ENCODE data around the gene COL6A1. TPM values are rescaled to one million over a fixed set of nuclear protein-coding genes. Genes with fewer than 3 reads are reported as not detected.
"Not testable (repeated sequence)": the region's sequence is repeated elsewhere in the genome, so short reads cannot be mapped to it uniquely, and the experiment has no call there.

Gene COL6A1
- total RNA-seq, 1 donor from 2014 or later = 0.20 TPM

- intact Hi-C loops (cut with micrococcal nuclease) = no loop called here
These were observed 35.7 kb upstream of the COL6A1 start for GRCh38 chr21:45945868-45946210.

DNA sequence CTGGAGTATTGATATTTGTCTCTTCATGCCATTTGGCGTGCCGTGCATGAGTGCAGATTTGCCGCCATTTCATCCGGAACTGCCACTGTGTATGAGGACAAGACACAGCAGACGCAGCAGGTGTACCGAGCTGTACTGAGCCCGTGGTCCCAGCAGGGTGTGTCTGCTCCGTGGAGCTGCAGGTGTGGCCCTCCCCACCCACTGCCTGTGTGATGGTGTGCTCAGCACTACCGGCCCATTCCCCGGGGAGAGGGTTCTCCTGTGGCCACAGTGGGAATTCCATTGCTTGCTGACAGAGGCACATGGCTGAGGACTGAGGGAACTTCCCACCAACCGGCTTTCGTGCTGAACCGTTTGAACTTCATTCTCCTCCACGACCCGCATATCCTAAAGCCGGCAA lies 34.3 kb upstream of the COL6A1 start:
- intact Hi-C loops (cut with micrococcal nuclease) = no loop called here

- intact Hi-C loops (cut with micrococcal nuclease) = no loop called here
These were observed 33.8 kb upstream of the COL6A1 start for GRCh38 chr21:45947716-45948255.

- intact Hi-C loops (cut with micrococcal nuclease) = no loop called here
These were observed 32.9 kb upstream of the COL6A1 start for GRCh38 chr21:45948576-45949141.

- intact Hi-C loops (cut with micrococcal nuclease) = no loop called here
These were observed 31.4 kb upstream of the COL6A1 start for GRCh38 chr21:45949928-45950739.

- intact Hi-C loops (cut with micrococcal nuclease) = no loop called here
These were observed 30.6 kb upstream of the COL6A1 start for GRCh38 chr21:45950740-45951515.

GRCh38 chr21:45951676-45952075 lies 29.9 kb upstream of the COL6A1 start:
- intact Hi-C loops (cut with micrococcal nuclease) = no loop called here

- intact Hi-C loops (cut with micrococcal nuclease) = not testable (repeated sequence)
These were observed 29.0 kb upstream of the COL6A1 start for GRCh38 chr21:45952527-45952926.

DNA sequence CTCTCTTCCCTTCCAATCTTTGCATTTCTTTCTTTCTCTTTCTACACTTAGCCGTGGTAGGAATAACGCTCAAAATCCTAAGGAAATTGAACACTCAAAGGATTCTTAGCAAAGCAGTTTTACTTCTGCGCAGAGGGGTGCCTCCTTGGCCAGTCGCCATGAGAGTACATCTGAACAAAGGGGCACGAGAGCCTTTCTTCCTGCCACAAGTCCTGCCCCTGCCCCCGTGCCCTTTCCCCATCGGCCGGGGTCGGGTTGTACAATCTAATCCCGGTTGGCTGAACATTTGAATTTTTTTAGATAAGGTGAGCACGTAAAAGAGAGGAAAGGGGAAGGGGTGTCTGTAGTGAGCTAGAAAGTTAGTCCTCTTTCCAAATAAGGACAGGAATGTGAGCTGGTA lies 28.6 kb upstream of the COL6A1 start:
- intact Hi-C loops (cut with micrococcal nuclease) = no loop called here

- intact Hi-C loops (cut with micrococcal nuclease) = no loop called here
These were observed 27.3 kb upstream of the COL6A1 start for GRCh38 chr21:45954261-45954660.

DNA sequence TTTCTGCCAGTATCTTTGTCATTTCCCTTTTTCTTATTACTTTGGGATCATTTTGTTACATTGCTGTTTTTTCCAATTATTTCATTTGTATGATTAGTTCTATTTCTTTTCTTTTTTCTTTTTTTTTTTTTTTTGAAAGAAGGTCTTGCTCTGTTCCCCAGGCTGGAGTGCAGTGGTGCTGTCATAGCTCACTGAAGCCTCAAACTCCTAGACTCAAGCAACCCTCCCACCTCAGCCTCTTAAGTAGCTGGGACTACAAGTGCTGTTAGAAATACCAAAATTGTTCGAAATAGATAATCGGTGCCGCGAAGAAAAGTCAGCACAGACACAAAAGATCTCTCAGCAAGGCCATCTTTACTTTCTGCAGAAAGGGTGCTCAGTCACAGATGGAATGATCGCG lies 26.6 kb upstream of the COL6A1 start:
- intact Hi-C loops (cut with micrococcal nuclease) = no loop called here

DNA sequence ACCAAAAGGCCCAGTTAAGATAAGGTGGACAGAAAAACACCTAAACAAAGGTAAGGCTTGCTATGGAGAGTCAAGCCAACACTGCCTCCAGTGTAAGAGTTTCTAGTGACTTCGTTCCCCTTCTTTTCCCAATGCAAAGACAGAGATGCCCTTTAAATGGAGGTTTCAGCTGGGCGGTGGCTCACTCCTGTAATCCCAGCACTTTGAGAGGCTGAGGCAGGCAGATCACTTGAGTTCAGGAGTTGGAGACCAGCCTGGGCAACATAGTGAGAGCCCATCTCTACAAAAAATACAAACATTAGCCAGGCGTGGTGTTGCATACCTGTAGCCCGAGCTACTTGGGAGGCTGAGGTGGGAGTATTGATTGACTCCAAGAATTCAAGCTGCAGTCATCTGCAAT lies 24.0 kb upstream of the COL6A1 start:
- intact Hi-C loops (cut with micrococcal nuclease) = no loop called here

- intact Hi-C loops (cut with micrococcal nuclease) = no loop called here
These were observed 23.5 kb upstream of the COL6A1 start for GRCh38 chr21:45957981-45958600.

GRCh38 chr21:45959182-45959581 lies 22.4 kb upstream of the COL6A1 start:
- intact Hi-C loops (cut with micrococcal nuclease) = no loop called here

DNA sequence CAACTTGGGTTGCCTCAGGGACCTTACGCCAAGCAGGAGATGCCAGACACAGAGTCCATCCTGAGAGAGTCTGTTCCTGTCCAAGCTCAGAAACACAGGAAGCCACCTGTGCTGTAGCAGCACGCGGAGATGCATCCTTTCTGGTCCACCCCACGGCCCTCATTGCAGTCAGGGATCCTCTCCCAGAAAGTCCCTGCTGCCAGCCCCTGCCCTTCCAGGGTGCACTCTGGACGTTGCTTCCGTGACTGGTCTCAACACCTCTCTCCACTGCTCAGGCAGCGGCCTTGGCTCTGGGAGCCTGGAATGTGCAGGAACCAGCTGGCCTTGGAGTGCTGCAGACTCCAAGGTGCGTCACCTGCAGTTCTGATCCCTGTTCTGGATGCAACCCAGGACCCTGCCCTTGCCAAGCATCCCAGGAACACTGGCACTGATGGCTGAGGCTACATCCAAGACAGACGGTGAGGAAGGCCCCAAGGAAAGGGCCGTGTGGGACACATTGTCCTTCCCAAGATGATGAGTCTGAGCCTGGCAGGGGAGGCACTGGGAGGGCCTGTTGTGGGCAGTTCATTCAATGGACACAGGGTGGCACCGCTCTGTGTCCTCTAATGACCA lies 21.7 kb upstream of the COL6A1 start:
- intact Hi-C loops (cut with micrococcal nuclease) = no loop called here

DNA sequence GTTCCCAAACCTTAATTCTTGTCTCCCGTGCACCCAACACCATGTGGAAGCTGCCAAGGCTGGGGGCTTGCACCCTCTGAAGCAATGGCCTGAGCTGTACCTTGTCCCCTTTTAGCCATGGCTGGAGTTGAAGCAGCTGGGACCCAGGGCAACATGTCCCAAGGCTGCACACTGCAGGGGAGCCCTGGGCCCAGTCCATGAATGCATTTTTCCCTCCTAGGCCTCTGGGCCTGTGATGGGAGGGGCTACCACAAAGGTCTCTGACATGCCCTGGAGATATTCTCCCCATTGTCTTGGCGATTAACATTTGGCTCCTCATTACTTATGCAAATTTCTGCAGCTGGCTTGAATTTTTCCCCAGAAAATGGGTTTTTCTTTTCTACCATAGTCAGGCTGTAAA lies 20.2 kb upstream of the COL6A1 start:
- intact Hi-C loops (cut with micrococcal nuclease) = not testable (repeated sequence)

DNA sequence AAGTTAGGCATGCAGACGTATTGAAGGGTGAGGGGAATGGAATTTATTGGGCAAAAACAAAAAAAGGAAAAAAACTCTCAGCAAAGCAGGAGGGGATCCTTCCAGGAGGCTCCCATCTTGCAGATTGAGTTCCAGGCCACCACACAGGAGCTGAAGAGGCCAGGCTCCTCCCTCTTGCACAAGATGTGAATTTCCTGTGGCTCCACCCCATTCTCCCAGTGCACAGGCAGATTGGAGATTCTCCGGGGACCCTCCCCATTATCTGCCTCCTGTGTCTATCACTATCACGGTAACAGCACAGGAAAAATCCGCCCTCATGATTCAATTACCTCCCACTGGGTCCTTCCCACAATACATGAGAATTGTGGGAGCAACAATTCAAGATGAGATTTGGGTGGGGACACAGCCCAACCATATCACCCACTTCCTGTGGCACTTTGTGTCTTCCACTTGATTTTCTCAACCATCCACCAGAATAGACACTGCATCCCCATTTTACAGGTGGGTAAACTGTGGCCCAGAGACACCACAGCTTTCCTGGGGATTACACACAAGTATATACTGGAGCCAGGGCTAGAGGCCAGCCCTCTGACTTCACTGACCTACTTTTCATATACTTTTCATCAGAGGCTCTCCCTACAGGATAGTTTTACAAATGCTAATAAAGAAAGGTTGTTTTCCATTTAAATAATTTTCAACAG lies 18.9 kb upstream of the COL6A1 start:
- intact Hi-C loops (cut with micrococcal nuclease) = no loop called here

GRCh38 chr21:45963232-45963570 lies 18.4 kb upstream of the COL6A1 start:
- intact Hi-C loops (cut with micrococcal nuclease) = no loop called here

DNA sequence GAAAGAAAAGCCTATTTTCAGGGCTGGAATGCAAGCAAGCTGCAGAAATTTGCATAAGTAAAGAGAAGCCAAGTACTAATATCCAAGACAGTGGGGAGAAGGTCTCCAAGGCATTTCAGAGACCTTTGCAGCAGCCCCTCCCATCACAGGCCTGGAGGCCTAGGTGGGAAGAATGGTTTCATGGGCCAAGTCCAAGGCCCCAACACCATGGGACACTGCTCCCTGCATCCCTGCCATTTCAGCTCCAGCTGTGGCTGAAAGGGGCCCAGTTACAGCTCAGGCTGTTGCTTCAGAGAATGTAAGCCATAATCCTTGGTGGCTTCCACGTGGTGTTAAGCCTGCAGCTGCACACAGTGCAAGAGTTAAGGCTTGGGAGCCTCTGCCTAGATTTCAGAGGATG lies 16.9 kb upstream of the COL6A1 start:
- intact Hi-C loops (cut with micrococcal nuclease) = no loop called here

GRCh38 chr21:45965084-45965809 lies 16.3 kb upstream of the COL6A1 start:
- intact Hi-C loops (cut with micrococcal nuclease) = no loop called here
